GM12891 (cell line): ENCODE results near the gene TBC1D12.

Experiments
- PAX5 ChIP-seq: IDR thresholded peaks from 2 replicates; pipeline ENCODE4 v1.6.1; 2011; ENCODE audit warnings: low read length, moderate library complexity, mild to moderate bottlenecking; ENCODE audit not compliant: insufficient read depth, severe bottlenecking
- POLR2A ChIP-seq: IDR thresholded peaks from 2 replicates; pipeline ENCODE4 v1.6.1; 2011; ENCODE audit warnings: low read depth, low read length, control low read depth
- POLR2AphosphoS5 ChIP-seq: IDR thresholded peaks from 2 replicates; pipeline ENCODE4 v1.6.1; 2011; ENCODE audit warnings: low read depth, low read length, control low read depth
- POU2F2 ChIP-seq: IDR thresholded peaks from 2 replicates; pipeline ENCODE4 v1.6.1; 2011; ENCODE audit warnings: low read depth, mild to moderate bottlenecking, control low read depth, low read length, moderate library complexity

DNA sequence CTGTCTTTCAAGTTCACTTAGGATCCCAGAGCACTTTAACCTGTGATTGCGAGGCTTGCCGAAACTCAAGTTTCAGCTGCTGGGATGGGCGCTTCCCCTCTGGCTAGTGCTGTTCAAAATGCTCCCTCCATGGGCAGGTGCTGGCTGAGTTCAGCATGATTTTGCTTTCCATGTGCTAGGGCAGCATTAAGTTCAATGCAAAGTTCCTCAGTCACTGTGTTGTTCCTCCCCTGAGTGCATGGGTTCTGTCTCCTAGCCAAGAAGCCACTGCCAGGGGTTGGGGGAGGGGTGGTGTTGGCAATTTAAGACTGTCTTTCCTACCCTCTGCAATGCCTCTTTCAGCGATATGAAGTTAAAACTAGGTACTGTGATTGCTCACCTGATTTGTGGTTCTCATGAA, 86.8 kb downstream of the TBC1D12 start:
- no peak for TF ChIP-seq POLR2AphosphoS5
- TF ChIP-seq POU2F2: no peak
- TF ChIP-seq POLR2A: no peak
- TF ChIP-seq PAX5: no peak
